ENCODE data around the gene MPZL1. TPM values are rescaled to one million over a fixed set of nuclear protein-coding genes. Genes with fewer than 3 reads are reported as not detected.

MPZL1 gene
- total RNA-seq, 1 experiment from 2014 or later: 52.9 TPM

DNA sequence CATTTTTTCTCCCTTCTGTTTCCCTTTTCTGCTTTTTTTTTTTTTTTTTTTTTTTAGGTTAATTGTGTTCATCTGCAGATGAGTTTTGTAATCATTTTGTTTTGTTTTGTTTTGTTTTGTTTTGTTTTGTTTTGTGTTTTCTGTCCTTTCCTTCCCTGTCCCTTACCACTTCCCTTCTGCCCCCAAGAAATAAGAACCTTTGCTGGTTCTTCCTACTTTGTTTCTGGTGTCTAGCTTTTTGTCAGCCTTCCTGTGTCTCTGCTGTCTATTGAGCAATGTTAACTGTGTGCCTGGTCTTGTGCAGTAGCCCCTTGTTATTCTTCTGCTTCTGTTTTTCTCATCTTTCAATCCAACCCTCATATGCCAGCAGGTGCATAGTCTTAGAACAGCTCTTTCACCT lies 46.0 kb downstream of the MPZL1 start:
- Histone ChIP-seq H3K9ac (ENCODE audit: low read length) (no peak overlapping the region), H3K36me3 (ENCODE audit: control insufficient read depth in 1 of 2, insufficient read depth in 2 of 2, low read length in 2 of 2) (peaks cover 4% of the 10 kb centered on the region in 2 experiments; a peak in 1 of 4 replicates), H3K79me2 (ENCODE audit: insufficient read depth, low read length) (peaks cover 15% of the 10 kb centered on the region; the same call in 1 of the 2 replicates), H4K20me1 (ENCODE audit: insufficient read depth) (no peaks in the 10 kb centered on the region), H3K4me3 (replicated peaks in 1 of 2; ENCODE audit: low read depth in 1 of 2, low read length in 2 of 2) (no peak overlapping the region), H3K4me1 (ENCODE audit: control insufficient read depth in 1 of 2, insufficient read depth in 2 of 2, low read length in 2 of 2) (no peaks in the 10 kb centered on the region), H3K27me3 (ENCODE audit: insufficient read depth, low read length) (no peaks in the 10 kb centered on the region), H3K9me2 (ENCODE audit: insufficient read depth) (no peaks in the 10 kb centered on the region), H2AFZ (ENCODE audit: low read depth, low read length, poor library complexity, severe bottlenecking) (no peak overlapping the region), H3K27ac (ENCODE audit: low read depth, low read length) (no peak overlapping the region), H3K4me2 (ENCODE audit: low read length) (no peak overlapping the region), H3K9me3 (ENCODE audit: control insufficient read depth in 1 of 2, insufficient read depth in 1 of 2, low read depth in 1 of 2, low read length in 2 of 2) (no peaks in the 10 kb centered on the region)
- no TSS peak for BruUV-seq (replicated peaks)
- ATAC-seq (no peak), DNase-seq (ENCODE audit: low read depth, low spot score) (no peak)
- intact Hi-C loops (cut with micrococcal nuclease): no loop called here
- TF ChIP-seq FOSL1 (IDR thresholded peaks at IDR 0.05; ENCODE audit: low read depth) (no peak), ELF1 (IDR thresholded peaks at IDR 0.05; ENCODE audit: borderline replicate concordance, low read depth) (no peak), ZNF274 (IDR thresholded peaks at IDR 0.05; ENCODE audit: low read depth, low read length) (no peak), SIN3A (IDR thresholded peaks at IDR 0.05; ENCODE audit: low read depth) (no peak), POLR2A (IDR thresholded peaks at IDR 0.05; ENCODE audit: borderline replicate concordance, extremely low read depth, insufficient read depth, insufficient read length) (no peak), EZH2 (IDR thresholded peaks at IDR 0.05) (no peak), CEBPB (IDR thresholded peaks at IDR 0.05; ENCODE audit: low read depth) (no peak), ATF3 (IDR thresholded peaks at IDR 0.05) (no peak), EZH2phosphoT487 (IDR thresholded peaks at IDR 0.05; ENCODE audit: borderline replicate concordance) (no peak), TCF7L2 (IDR thresholded peaks at IDR 0.05; ENCODE audit: borderline replicate concordance, extremely low read depth, insufficient read depth, insufficient read length) (no peak), SRF (IDR thresholded peaks at IDR 0.05; ENCODE audit: low read depth) (no peak), RAD21 (IDR thresholded peaks at IDR 0.05; ENCODE audit: low read depth) (no peak), CTCF (IDR thresholded peaks at IDR 0.05 in 2 of 3, conservative IDR thresholded peaks at IDR 0.05 in 1 of 3; ENCODE audit: borderline replicate concordance in 1 of 3, insufficient read depth in 1 of 3, low read depth in 2 of 3, low read length in 2 of 3) (no peak)
- TF ChIP-seq, protein P1, sequence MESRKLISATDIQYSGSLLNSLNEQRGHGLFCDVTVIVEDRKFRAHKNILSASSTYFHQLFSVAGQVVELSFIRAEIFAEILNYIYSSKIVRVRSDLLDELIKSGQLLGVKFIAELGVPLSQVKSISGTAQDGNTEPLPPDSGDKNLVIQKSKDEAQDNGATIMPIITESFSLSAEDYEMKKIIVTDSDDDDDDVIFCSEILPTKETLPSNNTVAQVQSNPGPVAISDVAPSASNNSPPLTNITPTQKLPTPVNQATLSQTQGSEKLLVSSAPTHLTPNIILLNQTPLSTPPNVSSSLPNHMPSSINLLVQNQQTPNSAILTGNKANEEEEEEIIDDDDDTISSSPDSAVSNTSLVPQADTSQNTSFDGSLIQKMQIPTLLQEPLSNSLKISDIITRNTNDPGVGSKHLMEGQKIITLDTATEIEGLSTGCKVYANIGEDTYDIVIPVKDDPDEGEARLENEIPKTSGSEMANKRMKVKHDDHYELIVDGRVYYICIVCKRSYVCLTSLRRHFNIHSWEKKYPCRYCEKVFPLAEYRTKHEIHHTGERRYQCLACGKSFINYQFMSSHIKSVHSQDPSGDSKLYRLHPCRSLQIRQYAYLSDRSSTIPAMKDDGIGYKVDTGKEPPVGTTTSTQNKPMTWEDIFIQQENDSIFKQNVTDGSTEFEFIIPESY (IDR thresholded peaks at IDR 0.05; ENCODE audit: extremely low read depth, insufficient replicate concordance, low read length): no peak
- ChIA-PET RAD21 (ENCODE audit: low non-redundant PET in 1 of 2, low total read pairs in 2 of 2, uncharacterized antibody in 2 of 2, unreplicated experiment in 2 of 2) (no interaction called here), CTCF (no interaction called here), POLR2A (no interaction called here)
